Endometrial microvascular endothelial cells (primary cell): ENCODE results near the gene FXR1. TPM values are rescaled to one million over a fixed set of nuclear protein-coding genes. Genes with fewer than 3 reads are reported as not detected.
"Not testable (repeated sequence)": the region's sequence is repeated elsewhere in the genome, so short reads cannot be mapped to it uniquely, and the experiment has no call there.

Source experiments
- in situ Hi-C: cut with HindIII; loops from 2 replicates; pipeline ENCODE4 v1.10.0; 2017; ENCODE audit warnings: low sequenced_read_pairs, low pct_unique_long_range_greater_than_20kb; ENCODE audit errors: inconsistent ontology term
- total RNA-seq: library from RNA; depleted of rRNA; stranded (reverse); fragments of >200 nt; gene quantifications from one replicate; pipeline ENCODE4 v1.2.3, GENCODE V29; 2015; ENCODE audit errors: inconsistent ontology term

Gene FXR1
- total RNA-seq, 1 donor from 2014 or later = 105 TPM

GRCh38 chr3:180989291-180990163 is 77.1 kb downstream of the FXR1 start, which contains the start of gene DNAJC19:
Gene DNAJC19, minus strand, starts transcription at chr3:180989736. Its CDS starts 134 bp downstream, at chr3:180989602.
- in situ Hi-C loops = no loop called here

- in situ Hi-C loops = no loop called here
Observed at GRCh38 chr3:180990505-180990904, 78.0 kb downstream of the FXR1 start.

GRCh38 chr3:180996415-180996932 is 84.0 kb downstream of the FXR1 start:
- in situ Hi-C loops = no loop called here

GRCh38 chr3:181002331-181002730 is 89.9 kb downstream of the FXR1 start:
- in situ Hi-C loops = not testable (repeated sequence)

GRCh38 chr3:181003469-181003868 is 91.0 kb downstream of the FXR1 start:
- in situ Hi-C loops = not testable (repeated sequence)

GRCh38 chr3:181006541-181006940 is 94.1 kb downstream of the FXR1 start:
- in situ Hi-C loops = no loop called here

- in situ Hi-C loops = no loop called here
Observed at GRCh38 chr3:181007262-181007661, 94.8 kb downstream of the FXR1 start.

- in situ Hi-C loops = no loop called here
Observed at GRCh38 chr3:181008796-181009195, 96.3 kb downstream of the FXR1 start.

- in situ Hi-C loops = no loop called here
Observed at GRCh38 chr3:181009225-181009624, 96.8 kb downstream of the FXR1 start.

- in situ Hi-C loops = no loop called here
Observed at GRCh38 chr3:181017690-181018089, 105.2 kb downstream of the FXR1 start.

GRCh38 chr3:181025204-181025603 is 112.7 kb downstream of the FXR1 start:
- in situ Hi-C loops = no loop called here

- in situ Hi-C loops = no loop called here
Observed at GRCh38 chr3:181030948-181031347, 118.5 kb downstream of the FXR1 start.

Other genes starting within 250 kb of the FXR1 start
- not detected for gene CCDC39, start 233.2 kb upstream of the FXR1 start, total RNA-seq
- gene DNAJC19, start 77.1 kb downstream of the FXR1 start, total RNA-seq = 31.9 TPM